Activated T-helper 1 cell treated with Interleukin-2 at 50 U/mL for 16 hours (primary cell): ENCODE measurements around the gene RIN3.
A peak's percentile ranks its signal among the peaks of the same experiment; 100 is the strongest.

Experiments
- DNase-seq: peaks from one replicate; pipeline ENCODE4 v3.0.0-alpha.2; 2020; ENCODE audit warnings: low read depth

The RIN3 gene

GRCh38 chr14:92714739-92715307, 201.2 kb downstream of the RIN3 start:
- peak; percentile 53 for DNase-seq

DNA sequence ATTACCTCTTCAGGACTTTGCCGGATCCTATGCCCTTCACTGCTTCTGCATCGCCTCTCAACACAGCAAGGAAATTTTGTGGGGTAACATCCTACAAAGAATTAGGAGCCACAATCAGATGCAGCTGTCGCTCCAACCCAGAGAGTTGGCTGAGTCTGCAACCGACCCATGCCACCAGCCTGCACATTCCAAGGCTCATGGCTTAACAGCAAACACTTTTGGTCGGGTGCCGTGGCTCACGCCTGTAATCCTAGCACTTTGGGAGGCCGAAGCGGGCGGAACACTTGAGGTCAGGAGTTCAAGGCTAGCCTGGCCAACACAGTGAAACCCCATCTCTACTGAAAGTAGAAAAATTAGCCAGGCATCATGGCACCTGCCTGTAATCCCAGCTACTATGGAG, 202.6 kb downstream of the RIN3 start:
- DNase-seq = no peak

DNA sequence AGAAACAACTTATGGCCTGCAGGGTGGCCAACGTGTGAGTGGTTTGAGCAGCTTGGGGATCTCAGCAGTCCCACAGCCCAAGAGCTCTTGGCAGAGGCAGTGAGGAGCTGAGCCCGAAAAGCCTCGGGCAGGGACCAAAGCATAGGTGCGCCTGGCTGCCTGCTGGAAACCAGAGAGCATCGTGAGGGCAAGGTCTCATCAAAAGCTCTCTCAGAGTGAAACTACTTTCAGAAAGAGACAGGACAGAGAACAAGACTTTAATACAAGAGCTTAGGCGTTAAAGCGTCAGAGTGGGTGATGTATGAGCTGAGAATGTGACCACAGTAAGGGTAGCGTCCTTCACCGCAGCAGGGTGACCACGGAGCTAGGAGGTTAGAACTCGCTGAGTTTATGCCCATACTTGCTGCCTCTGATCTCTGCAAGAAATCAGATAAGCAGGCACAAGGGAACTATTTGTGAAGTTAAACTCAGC, 204.0 kb downstream of the RIN3 start:
- no peak for DNase-seq

DNA sequence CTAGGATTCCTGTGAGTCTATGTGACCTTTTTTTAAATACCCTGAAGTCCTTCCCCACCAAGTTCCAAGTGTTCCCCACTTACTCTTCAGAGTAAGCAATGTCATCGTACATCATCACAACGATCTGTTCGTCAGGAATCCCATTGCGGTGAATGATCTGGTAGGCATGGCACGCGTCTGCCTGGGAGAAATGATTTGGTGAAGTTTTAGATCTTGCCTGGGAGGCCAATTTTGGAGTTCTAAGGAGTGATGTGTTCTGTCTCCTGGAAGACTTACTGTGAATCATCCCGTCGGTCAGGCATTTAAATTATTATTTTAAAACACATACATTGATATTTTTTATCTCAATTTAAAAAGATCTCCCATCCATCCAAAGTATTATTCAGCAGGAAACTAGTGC, 205.1 kb downstream of the RIN3 start:
- DNase-seq = no peak

DNA sequence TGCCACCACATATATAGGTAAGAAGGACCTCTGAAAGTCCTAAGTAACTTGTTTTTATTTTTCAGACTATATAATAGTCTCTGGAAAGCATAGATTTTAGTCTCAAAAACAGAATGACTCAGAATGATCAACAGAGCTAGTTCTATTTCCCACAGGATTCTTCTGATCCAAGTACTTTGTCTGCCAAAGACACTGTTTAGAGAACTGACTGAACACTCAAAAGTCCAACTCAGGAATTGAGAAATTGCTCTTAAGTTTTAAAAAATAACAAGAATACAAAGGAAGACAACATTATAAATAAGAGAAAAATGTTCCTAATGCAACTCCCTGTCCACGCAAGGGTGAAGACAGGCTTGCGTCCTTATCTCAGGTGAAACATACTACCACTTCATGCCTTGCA, 205.8 kb downstream of the RIN3 start:
- DNase-seq = no peak

DNA sequence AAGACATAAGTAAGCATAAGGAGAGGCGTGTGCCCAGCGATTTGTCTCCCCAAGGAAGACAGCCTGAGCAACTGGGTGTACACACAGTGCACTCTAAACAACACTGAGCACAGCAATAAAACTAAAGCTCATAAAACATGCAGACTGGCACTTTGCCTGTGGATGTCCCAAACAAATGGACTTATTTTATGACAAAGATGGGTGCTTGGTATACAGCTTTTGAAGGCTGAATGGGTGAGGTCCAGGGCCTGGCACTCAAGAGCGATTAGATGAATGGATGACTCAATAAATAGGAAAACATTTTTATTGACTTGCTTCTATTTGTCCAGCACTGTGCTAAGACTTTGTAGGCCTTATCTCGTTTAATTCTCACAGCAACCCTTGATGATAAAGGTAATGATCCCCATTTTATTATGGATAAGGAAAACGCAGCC, 206.3 kb downstream of the RIN3 start:
- DNase-seq = no peak

- DNase-seq = no peak
These were observed 211.1 kb downstream of the RIN3 start for GRCh38 chr14:92724516-92725340.

DNA sequence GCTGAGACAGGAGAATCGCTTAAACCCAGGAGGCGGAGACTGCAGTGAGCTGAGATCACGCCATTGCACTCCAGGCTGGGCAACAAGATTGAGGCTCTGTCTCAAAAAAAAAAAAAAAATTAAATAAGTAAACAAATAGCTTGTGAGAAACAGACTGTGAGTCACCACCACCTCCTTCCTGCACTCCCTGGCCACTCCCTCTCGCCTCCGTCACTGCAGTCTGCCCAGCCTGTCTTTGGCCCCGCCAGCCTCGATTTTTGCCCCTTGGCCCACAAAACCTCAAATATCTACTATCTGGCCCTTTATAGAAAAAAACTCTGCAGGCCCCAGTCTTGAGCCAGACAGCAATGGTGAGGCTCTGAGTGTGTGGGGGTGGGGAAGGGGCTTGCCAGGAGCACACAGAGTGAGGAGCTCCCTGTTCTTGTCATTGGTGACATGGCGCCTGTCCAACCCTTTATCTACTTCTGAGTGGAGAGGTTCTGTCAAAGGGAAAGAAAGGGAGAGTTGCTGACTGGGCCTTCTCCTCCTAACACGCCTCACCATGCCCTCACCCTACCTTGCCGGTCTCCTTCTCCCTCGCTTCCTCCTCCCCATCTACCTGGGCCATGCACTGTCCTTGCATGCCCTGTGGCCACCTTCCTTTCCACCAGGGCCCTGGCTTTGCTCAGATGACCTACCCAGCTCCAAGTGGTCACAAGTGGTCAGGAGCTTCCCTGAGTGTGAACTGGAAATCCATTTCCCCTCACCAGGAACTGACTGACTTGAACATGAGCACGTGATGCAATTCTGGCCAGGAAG, 212.8 kb downstream of the RIN3 start:
- no peak for DNase-seq

- no peak for DNase-seq
These were observed 213.3 kb downstream of the RIN3 start for GRCh38 chr14:92726933-92727262.

DNA sequence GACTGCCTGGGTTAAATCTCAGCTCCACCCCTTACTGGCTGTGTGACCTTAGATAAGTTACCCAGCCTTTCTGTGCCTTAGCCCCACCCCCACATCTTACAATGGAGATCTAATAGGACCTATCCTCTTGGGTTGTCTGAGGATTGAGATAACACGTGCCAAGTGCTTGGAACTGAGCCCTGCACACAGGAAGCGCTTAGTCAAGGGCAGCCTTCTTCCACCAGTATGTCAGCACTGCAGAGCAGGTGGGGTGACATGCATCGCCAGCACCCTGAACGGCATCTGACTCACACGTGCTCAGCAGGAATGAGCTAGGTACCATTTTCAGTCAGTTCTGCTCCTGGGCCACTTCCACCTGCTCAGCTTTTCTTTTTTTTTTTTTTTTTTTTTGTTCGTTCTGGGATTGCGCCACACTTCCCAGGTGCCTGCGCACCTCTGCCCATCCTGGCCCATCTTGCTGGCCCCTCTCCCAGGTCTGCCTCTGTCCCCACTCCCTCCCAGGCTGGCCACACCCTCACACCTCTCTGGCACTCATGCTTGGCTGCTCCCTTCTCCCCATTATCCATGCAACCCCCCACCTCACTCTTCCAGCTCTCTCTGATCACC, 215.3 kb downstream of the RIN3 start:
- DNase-seq = no peak

GRCh38 chr14:92729634-92730358, 216.2 kb downstream of the RIN3 start:
- no peak for DNase-seq

DNA sequence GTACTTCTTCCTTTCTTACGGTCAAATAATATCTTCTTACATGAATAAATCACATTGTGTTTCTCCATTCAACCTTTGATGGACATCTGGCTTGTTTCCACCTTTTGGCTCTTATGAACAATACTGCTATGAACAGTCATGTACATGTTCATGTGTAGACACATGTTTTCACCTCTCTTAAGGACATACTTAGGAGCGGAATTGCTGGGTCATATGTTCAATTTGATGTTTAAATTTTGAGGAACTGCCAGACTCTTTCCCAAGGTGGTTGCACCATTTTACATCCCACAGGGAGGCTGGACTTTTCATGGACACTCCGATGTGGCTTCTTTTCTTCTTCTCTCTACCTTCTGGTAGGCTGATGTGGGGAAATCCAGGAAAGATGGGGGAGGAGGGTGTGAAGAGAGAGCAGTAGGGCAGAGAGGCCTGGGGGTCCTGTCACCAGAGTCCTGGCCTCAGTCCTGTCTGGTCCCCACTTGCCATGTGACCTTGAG, 218.1 kb downstream of the RIN3 start:
- no peak for DNase-seq

GRCh38 chr14:92733007-92733406, 219.4 kb downstream of the RIN3 start:
- no peak for DNase-seq

GRCh38 chr14:92734618-92735017, 221.0 kb downstream of the RIN3 start:
- no peak for DNase-seq

DNA sequence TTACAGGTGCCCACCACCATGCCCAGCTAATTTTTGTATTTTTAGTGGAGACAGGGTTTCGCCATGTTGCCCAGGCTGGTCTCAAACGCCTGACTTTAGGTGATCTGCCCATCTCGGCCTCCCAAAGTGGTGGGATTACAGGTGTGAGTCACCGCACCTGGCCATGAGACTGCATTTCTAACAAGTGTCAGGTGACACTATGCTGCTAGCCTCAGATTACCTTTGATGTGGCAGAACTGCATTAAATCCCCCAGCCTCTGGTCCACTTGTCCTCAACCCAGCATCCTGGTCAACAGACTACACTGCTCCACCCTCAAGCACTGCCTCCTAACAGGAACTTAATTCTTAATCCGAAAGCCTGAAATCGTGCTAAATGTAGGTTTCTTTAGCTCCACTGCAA, 221.8 kb downstream of the RIN3 start:
- DNase-seq = no peak

DNA sequence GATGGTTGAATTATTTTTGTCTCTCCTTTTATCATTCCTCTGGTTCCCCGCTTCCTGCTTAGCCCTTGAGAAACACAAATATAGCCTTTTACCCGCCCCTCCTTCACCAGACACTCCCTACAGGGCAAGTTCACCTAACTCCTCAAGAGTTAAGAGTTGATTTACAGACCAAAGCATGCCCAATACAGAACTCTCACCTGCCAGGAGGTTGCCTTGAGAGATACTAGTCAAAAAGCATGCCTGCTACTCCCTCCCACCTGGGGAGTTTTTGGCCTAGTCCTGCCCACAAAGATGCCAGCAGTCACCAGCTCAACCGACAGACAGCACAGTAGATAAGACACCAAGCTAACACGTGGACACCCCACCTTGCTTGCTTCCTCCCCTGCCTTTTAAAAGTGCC, 223.6 kb downstream of the RIN3 start:
- DNase-seq = no peak

- DNase-seq = no peak
These were observed 224.1 kb downstream of the RIN3 start for GRCh38 chr14:92737619-92738188.
